Measurements from ENCODE around the gene DTNBP1.

- TF ChIP-seq CTCF (IDR thresholded peaks at IDR 0.05), result no peak
- no peak for TF ChIP-seq POLR2A (IDR thresholded peaks at IDR 0.05)
- no peak for TF ChIP-seq POLR2AphosphoS5 (IDR thresholded peaks at IDR 0.05)
Measured at GRCh38 chr6:15510536-15511247, 152.1 kb downstream of the DTNBP1 start.

Data from breast epithelium (tissue), 3 donors.